ENCODE measurements around the gene MBL2.

Gene MBL2

GRCh38 chr10:52747694-52748093 lies 24.9 kb downstream of the MBL2 start:
- no peak for TF ChIP-seq CTCF (IDR thresholded peaks at IDR 0.05)
- Histone ChIP-seq H3K27ac (no peak overlapping the region), H3K4me3 (ENCODE audit: low read depth in 1 of 2, low read length in 1 of 2) (no peak overlapping the region), H3K9me3 (no peaks in the 10 kb centered on the region), H3K36me3 (no peaks in the 10 kb centered on the region), H3K27me3 (no peaks in the 10 kb centered on the region), H3K4me1 (ENCODE audit: control insufficient read depth in 1 of 2, insufficient read depth in 1 of 2, low read depth in 1 of 2, low read length in 1 of 2) (no peaks in the 10 kb centered on the region)

DNA sequence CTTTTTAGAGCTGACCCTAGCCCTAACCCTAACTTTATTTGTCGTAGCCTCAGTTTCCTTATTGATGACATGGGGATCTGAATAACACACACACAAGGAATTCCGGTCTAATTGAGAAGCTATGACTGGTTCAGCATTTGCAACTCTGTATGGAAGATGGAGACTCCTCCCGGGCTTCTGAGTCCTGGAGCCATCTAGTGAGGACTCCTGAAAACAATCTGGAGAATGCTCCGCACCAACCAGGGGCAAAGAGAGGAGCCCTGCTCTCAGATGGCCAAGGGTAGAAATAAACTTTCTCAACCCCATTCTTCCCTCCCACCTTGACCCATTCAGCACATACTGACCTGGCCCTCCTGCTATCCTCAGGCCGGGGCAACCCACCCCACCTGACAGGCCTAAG lies 26.4 kb downstream of the MBL2 start:
- Histone ChIP-seq H3K27me3 (no peaks in the 10 kb centered on the region), H3K9me3 (no peaks in the 10 kb centered on the region), H3K4me1 (ENCODE audit: control insufficient read depth in 1 of 2, insufficient read depth in 1 of 2, low read depth in 1 of 2, low read length in 1 of 2) (no peaks in the 10 kb centered on the region), H3K36me3 (no peaks in the 10 kb centered on the region), H3K27ac (no peak overlapping the region), H3K4me3 (ENCODE audit: low read depth in 1 of 2, low read length in 1 of 2) (no peak overlapping the region)
- TF ChIP-seq CTCF (IDR thresholded peaks at IDR 0.05) = no peak

- H3K27ac ChIP-seq = no peak overlapping the region
- no peaks in the 10 kb centered on the region for H3K4me1 ChIP-seq (ENCODE audit: control insufficient read depth in 1 of 2, insufficient read depth in 1 of 2, low read depth in 1 of 2, low read length in 1 of 2)
- TF ChIP-seq CTCF (IDR thresholded peaks at IDR 0.05) = no peak
- H3K36me3 ChIP-seq = no peaks in the 10 kb centered on the region
- no peaks in the 10 kb centered on the region for H3K9me3 ChIP-seq
- H3K4me3 ChIP-seq (ENCODE audit: low read depth in 1 of 2, low read length in 1 of 2) = no peak overlapping the region
- H3K27me3 ChIP-seq = no peaks in the 10 kb centered on the region
Observed at GRCh38 chr10:52744057-52744805, 28.4 kb downstream of the MBL2 start.

DNA sequence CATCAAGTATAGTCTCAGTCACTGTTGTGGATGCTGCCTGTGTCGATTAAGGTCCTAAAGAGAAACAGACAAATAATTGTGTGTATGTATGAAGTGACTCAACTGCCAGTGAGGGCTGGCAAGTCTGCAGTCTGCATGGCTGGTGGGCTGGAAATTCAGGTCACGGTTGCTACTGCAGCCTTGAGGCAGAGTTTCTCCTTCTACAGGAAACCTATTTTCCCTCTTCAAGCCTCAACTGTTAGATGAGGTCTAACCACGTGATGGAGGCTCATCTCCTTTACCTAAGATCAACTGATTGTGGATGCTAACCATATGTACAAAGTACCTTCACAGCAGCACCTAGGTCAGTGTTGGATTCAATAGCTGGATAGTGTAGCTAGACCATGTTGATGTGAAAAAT lies 29.9 kb downstream of the MBL2 start:
- Histone ChIP-seq H3K27me3 (no peaks in the 10 kb centered on the region), H3K36me3 (no peaks in the 10 kb centered on the region), H3K27ac (no peak overlapping the region), H3K4me3 (ENCODE audit: low read depth in 1 of 2, low read length in 1 of 2) (no peak overlapping the region), H3K4me1 (ENCODE audit: control insufficient read depth in 1 of 2, insufficient read depth in 1 of 2, low read depth in 1 of 2, low read length in 1 of 2) (no peaks in the 10 kb centered on the region), H3K9me3 (no peaks in the 10 kb centered on the region)
- TF ChIP-seq CTCF (IDR thresholded peaks at IDR 0.05) = no peak

DNA sequence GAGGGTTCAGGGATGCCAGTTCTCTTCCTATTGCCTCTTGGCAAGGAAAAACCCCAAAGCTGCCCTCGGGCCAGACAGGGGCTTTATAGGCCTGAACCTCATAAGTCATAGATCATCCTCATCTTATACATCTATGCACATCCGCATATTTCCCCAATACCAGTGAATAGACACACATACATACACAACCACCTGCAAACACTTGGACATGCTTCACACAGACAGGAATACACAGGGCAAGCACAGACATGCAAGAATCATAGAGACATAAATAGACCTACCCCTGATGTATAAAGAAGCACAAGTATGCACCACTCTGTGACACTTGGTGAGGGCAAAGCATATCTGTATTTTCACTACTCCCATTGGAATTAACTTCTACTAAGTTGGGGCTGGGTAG lies 30.7 kb downstream of the MBL2 start:
- no peaks in the 10 kb centered on the region for H3K27me3 ChIP-seq
- no peaks in the 10 kb centered on the region for H3K36me3 ChIP-seq
- no peak overlapping the region for H3K27ac ChIP-seq
- no peak overlapping the region for H3K4me3 ChIP-seq (ENCODE audit: low read depth in 1 of 2, low read length in 1 of 2)
- H3K9me3 ChIP-seq = no peaks in the 10 kb centered on the region
- TF ChIP-seq CTCF (IDR thresholded peaks at IDR 0.05) = no peak
- no peaks in the 10 kb centered on the region for H3K4me1 ChIP-seq (ENCODE audit: control insufficient read depth in 1 of 2, insufficient read depth in 1 of 2, low read depth in 1 of 2, low read length in 1 of 2)

Measured in neutrophil (primary cell).